ENCODE measurements around the gene ACADVL. TPM values are rescaled to one million over a fixed set of nuclear protein-coding genes. Genes with fewer than 3 reads are reported as not detected.
A peak's percentile ranks its signal among the peaks of the same experiment; 100 is the strongest.
"Not testable (repeated sequence)": the region's sequence is repeated elsewhere in the genome, so short reads cannot be mapped to it uniquely, and the experiment has no call there.

ACADVL gene
- 321 TPM for total RNA-seq

DNA sequence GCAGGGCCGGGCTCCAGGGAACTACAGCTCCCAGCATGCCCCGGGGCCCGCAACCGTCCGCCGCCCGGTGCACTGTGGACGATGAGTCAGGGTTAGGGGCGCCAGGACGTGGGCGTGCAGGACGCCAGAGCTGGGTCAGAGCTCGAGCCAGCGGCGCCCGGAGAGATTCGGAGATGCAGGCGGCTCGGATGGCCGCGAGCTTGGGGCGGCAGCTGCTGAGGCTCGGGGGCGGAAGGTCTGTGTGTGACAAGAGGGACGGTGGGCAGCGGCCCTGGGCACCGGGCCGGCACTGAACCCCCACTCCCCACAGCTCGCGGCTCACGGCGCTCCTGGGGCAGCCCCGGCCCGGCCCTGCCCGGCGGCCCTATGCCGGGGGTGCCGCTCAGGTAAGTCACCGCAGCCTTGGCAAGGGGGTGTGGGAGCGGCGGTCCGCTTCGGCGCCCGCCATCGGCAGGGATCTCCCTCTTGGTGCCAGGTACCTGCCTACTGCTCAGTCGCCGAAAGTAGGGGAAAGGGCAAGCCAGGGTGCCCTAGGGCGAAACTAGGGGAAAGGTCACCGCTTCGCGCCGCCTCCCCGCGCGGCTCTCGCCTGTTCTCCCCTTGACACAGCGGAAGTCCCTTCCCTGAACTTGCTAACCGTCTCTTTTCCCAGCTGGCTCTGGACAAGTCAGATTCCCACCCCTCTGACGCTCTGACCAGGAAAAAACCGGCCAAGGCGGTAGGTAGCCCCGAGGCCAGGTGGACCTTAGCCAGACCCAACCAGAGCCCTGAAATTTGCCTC is at the start of gene ACADVL, which contains the start of gene DLG4:
Gene ACADVL (plus strand): TSS at position 127 of the 781 bp plus-strand sequence. CDS start 47 bp downstream, at position 174.
Gene DLG4 (minus strand): TSS at position 25 of the 781 bp plus-strand sequence.
- intact Hi-C loops (cut with DNase I) = no loop called here
- DNase-seq (ENCODE audit: low spot score) (peak; percentile 95), ATAC-seq (peak; percentile 85)

DNA sequence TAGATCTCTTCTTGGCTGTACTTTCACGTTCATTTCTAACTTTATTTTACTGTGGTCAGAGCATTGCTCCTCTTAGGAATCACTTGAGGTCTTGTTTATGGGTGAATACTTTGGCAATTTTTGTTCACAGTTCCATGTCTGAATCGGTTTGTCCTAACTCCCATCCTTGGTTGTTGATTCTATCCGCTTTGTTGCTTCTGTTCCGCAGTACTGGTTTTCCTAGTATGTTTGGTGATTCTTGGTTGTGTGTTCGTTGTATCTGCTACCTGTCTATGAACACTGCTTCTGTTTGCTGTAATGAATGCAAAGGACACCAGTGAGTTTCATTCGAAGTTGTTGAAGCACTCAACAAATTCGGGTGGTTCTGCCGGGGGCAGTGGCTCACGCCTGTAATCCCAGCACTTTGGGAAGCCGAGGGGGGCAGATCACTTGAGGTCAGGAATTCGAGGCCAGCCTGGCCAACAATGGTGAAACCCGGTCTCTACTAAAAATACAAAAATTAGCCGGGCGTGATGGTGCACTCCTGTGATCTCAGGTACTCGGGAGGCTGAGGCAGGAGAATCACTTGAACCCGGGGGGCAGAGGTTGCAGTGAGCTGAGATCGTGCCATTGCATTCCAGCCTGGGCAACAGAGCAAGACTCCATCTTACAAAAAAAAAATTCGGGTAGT is 47.1 kb upstream of the ACADVL start:
- ATAC-seq; DNase-seq (ENCODE audit: low spot score); intact Hi-C loops (cut with DNase I): not testable (repeated sequence)

DNA sequence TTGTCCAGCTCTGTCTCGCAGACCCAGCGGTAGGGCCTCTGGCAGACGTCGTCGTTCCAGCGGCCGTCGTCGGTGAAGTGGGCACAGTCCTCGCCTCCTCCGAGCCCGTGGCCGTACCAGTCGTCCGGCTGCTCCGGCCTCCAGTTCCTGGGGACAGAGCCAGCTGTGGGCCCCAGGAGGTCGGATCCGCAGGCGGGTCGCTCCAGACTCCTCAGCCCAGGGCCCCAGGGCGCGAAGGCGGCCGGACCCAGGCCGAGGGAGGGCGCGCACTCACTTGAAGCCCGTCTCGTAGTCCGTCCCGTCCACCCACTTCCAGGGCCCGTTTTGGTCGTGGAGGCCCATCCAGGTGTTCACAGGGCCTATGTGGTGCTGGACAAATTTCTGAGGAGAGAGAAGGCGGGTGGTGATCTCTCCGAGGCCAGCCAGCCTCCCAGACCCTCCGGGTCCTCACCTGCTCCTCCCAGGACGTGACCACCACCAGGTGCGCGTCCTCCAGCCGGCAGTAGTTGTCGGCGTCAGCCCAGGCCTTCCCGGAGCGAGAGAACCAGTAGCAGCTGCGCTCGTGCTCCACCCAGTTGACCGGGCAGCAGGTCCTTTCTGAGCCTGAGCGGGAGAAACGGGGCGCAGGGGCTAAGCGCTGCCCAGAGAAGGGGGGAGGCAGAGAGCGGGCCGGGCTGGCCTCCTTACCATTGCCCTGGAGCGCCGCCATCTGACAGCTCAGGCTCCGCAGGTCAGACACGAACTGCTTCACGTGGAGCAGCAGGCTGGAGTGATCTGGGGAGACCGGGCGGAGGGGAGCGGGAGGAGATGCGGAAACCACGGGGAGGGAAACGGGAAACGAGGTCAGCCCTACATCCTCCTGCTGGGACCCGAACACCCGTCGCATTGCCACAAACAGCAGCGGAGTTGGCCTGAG is 45.8 kb upstream of the ACADVL start:
- ATAC-seq (peak; percentile 44), DNase-seq (ENCODE audit: low spot score) (peak; percentile 77)
- intact Hi-C loops (cut with DNase I) = no loop called here

DNA sequence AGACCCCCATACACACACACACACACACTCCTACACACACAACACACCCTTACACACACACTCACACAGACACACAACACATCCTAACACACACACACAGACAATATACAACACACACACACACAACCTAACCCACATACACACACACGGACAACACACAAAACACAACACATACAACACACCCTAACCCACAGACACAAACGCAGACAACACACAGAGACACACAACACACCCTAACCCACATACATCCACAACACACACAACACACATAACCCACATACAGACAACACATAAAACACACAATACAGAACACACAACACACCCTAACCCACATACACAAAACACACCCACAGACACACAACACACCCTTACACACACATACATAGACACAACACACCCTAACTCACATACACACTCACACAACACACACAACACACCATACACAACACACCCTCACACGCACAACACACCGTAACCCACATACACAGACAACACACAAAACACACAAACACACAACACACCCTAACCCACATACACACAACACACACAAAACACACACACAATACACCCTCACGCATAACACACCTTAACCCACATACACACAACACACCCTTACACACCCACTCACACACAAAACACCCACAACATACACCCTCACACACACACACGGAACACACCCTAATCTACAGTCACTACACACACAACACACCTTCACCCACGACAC is 45.0 kb upstream of the ACADVL start:
- ATAC-seq (no peak), DNase-seq (ENCODE audit: low spot score) (peak; percentile 3)
- intact Hi-C loops (cut with DNase I) = no loop called here

DNA sequence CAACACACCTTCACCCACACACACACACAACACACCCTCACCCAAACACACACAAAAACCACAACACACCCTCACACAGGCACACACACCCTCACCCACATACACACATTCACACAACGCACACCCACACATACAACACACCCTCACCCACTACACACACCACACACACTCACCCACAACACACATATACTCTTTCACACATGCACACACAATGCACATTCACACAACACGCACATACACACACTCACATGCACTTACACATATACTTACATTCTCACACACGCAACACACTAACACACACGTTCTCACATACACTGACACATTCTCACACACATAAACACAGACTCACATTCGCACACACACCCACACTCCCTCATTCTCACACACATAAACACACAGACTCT is 44.4 kb upstream of the ACADVL start:
- DNase-seq (ENCODE audit: low spot score) (peak; percentile 14), ATAC-seq (no peak)
- intact Hi-C loops (cut with DNase I) = no loop called here

DNA sequence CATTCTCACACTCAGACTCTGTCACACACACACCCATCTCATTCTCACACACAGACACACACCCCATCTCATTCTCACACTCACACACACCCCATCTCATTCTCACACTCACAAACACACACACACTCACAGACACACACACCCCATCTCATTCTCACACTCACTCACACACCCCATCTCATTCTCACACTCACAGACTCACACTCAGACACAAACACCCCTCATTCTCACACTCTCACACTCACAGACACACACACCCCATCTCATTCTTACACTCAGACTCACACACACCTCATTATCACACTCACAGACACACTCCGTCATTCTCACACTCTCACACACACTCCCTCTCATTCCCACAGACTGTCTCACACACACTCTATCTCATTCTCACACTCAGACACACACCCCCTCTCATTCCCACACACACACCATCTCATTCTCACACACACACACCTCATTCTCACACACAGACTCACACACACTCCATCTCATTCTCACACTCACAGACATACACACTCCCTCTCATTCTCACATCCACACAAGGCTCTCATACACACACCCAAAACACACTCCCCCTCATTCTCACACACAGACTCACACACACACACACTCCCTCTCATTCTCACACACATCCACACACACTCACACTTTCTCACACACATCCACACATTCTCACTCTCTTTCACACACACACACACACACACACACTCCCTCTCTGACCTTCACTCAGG is 43.5 kb upstream of the ACADVL start:
- no peak for ATAC-seq
- DNase-seq (ENCODE audit: low spot score) = no peak
- intact Hi-C loops (cut with DNase I) = no loop called here

DNA sequence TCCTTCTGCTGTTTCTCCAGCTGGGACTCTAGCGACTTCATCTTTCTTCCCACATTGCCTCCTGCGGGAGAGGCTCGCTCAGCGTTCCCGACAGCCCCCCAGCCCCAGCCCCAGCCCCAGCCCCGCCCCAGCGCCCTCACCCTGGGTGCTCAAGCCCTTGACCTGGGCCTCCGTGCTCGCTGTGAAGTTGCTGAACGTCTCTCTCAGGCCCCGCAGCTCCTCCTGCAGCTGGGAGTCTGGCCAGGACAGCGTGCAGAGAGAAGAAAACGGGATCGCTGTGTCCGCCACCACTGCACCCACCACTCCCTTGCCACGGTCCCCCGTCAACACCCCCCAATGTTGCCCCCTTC is 42.9 kb upstream of the ACADVL start:
- DNase-seq (ENCODE audit: low spot score) = peak; percentile 42
- peak; percentile 18 for ATAC-seq

DNA sequence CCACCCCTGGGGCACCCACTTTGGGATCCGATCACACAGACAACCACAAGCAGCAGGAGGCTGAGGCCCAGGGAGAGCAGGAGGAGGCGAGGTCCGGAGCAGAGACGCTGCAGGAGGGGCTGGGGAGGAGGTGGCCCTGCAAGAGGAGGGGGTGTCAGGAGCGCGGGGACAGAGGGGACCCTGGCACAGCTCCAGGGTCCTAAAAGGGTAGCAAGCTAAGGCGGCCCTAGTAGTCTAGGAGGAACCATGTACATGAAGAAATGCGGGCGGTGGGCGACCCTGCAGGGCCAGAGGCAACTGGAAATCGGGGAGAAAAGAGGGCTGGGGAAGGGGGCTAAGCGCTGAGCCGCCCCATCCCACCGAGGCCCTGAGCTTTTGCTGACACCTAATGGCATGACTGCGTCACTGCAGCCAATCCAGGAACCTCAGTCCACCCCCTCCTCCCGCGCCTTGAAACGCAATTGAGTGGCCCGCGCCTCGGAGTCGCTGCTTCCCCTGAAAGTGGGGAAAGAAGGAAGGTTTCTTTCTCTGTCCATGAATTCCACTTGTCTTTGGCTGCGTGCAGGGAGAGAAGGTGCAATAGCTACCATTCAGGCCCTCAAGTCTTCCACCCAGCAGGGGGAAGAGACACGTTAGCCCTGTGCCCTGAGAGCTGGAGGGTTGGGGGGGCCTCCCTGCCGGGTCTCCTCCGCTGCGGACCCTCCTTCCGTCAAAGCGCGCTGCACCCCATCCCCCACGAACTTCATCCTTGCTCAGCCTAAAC is 42.4 kb upstream of the ACADVL start:
- intact Hi-C loops (cut with DNase I) = no loop called here
- ATAC-seq = peak; percentile 86
- DNase-seq (ENCODE audit: low spot score) = peak; percentile 79

More for the DNA sequence above, 42.9 kb upstream of the ACADVL start:
- intact Hi-C loops (cut with DNase I) = no loop called here

DNA sequence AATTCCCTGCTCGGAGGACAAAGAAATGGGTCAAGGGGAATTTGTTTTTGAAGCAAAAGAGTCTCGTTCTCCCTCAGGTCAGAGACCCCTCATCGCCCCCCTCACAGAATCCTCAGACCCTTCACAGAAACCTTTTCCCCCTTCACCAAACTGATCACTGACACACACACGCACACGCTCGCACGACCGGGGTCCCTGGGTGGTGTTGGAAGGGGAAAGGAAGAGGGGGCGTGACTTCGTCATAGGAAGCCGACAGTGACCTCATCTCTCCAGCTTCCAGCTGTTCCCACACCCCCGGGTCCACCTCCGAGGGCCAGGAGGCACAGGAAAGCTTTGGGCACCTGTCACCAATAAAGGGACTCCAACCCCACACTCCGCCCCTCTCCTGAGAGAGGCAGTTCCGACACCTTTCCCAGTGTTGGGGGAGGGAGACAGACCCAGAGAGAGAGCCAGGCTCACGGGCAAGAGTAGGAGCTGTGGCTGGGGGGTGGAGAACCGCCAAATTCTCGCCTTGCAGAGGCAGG is 41.7 kb upstream of the ACADVL start:
- intact Hi-C loops (cut with DNase I) = no loop called here
- DNase-seq (ENCODE audit: low spot score) (no peak), ATAC-seq (peak; percentile 6)

DNA sequence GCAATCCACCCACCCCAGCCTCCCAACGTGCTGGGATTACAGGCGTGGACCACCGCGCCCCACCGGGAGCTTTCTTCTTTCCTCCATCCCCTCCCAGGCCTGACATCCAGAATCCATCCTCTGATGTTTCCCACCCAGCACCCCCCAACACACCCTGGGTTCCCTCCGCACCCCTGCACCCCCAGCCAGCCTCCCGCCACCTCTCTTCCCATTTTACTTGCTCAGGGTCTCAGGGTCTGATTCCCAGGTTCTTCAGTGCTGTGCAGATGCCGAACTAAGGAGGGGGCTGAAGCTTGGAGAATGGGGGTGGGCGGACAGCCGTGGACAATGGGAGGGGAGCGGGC is 40.8 kb upstream of the ACADVL start:
- DNase-seq (ENCODE audit: low spot score) (no peak), ATAC-seq (no peak)
- intact Hi-C loops (cut with DNase I) = no loop called here

DNA sequence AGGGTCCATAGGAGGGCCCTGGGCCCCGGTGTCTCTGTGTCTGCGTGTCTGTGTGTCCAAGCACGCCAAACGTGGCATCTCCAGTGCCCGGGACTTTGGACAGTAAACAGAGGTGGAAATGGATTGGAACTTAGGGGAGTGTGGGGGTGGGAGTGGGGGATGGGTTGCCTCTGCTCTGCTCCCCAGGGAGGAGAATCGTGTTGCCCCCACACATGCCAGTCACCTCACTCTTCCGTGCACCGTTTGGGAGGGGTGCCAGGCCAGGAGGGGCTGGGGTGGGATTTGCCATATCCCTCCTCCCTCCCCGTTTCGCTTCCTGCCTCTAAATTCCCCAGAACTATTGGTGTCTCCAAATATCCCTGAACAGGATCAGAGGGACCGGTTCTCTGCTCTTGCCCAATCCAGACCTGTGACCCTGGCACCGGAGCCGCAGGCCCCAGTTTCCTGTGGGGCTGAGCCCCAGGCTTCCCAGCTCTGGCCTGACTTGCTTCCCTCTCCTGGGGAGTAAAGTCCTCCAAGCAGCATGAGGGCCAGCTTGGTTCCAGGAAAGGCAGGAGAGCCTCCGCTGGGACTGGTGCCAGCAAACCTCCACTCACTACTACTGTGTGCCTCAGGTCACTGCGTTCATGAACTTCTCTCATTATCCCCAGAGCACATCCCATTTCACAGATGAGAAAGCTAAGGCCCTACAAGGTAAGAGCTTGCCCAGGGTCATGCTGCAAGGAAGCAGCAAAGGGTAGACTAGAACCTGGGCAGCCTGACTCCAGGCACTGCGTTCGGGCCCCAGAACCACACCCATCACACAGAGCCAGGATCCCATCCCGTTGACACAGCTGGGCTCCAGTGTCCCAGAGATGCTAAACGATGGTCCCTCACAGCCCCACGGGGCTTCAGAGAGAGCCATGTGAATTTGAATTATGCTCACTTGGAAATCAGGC is 40.2 kb upstream of the ACADVL start, which contains the start of gene ASGR1:
Gene ASGR1 (minus strand): TSS at position 54 of the 938 bp plus-strand sequence. CDS start 807 bp downstream, outside the sequence.
- no peak for ATAC-seq
- intact Hi-C loops (cut with DNase I) = no loop called here
- DNase-seq (ENCODE audit: low spot score) = peak; percentile 42

DNA sequence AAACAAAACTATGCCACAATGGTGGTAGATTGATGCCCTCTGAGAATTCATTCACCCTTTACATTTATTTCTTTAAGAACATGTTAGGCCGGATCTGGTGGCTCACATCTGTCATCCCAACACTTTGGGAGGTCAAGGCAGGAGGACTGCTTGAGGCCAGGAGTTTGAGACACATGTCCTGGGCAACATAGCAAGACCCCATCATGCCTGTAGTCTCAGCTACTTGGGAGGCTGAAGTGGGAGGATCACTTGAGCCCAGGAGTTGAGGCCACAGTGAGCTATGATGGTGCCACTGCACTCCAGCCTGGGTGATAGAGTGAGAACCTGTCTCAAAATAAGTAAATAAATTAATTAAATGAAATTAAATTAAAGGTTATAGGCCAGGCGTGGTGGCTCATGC is 37.6 kb upstream of the ACADVL start:
- DNase-seq (ENCODE audit: low spot score); ATAC-seq; intact Hi-C loops (cut with DNase I): not testable (repeated sequence)

DNA sequence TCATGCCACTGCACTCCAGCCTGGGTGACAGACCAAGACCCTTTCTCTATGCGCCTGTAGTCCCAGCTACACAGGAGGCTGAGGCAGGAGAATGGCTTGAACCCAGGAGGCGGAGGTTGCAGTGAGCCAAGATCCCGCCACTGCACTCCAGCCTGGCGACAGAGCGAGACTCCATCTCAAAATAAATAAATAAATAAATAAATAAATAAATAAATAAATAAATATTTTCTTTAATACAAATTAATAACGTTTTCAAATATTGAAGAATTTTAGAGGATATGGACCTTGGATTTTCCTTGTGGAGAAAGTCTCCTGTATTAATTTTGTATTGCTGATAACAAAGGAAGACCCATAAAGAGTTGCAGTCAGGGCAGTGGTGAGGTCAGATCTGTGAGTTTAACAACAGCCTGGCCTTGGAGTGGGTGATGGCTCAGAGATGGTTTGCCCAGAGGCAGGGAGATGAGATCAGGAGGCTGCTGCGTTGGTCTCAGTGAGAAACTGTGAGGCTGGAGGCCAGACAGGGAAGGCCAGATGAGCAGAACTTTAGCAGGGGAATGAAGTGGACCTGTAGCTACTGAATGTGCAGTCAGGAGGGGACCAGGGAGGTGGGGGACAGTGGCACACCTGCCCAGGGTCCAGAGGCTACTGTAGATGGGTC is 36.2 kb upstream of the ACADVL start:
- DNase-seq (ENCODE audit: low spot score) = no peak
- ATAC-seq = no peak
- intact Hi-C loops (cut with DNase I) = no loop called here

DNA sequence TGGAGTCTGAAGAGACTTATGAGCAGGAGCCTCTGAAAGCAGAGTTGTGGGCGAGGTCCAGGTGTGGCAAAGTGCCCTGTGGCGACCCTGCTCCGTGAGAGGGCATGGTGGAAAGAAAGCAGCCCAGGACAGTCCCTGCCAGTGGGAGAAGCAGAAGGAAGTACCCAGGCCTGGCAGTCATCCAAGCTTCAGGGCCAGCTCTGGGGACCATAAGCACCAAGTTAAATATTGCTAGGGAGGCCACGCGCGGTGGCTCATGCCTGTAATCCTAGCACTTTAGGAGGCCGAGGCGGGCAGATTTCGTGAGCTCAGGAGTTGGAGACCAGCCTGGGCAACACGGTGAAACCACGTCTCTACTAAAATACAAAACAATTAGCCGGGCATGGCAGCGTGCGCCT is 35.6 kb upstream of the ACADVL start:
- ATAC-seq = peak; percentile 28
- intact Hi-C loops (cut with DNase I) = no loop called here
- no peak for DNase-seq (ENCODE audit: low spot score)

DNA sequence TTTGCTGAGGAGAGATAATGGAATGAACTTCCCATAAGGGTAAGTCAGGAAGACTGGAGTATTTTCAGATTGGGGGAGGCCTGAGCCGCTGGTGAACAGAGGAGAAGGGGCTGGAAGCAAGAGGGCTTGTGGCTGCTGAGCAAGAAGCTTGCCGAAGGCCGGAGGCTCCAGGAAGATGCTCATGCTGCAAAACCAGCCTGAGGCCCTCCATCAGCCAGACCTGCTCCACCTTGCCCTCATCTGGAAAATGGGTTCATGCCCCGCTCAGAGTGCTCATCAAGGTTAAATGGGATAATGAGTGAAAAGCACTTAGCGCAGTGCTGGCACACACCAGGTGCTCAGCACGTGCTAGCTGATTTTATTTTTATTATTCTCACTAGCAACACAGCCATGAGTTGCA is 35.1 kb upstream of the ACADVL start:
- DNase-seq (ENCODE audit: low spot score) = no peak
- intact Hi-C loops (cut with DNase I) = no loop called here
- ATAC-seq = no peak

DNA sequence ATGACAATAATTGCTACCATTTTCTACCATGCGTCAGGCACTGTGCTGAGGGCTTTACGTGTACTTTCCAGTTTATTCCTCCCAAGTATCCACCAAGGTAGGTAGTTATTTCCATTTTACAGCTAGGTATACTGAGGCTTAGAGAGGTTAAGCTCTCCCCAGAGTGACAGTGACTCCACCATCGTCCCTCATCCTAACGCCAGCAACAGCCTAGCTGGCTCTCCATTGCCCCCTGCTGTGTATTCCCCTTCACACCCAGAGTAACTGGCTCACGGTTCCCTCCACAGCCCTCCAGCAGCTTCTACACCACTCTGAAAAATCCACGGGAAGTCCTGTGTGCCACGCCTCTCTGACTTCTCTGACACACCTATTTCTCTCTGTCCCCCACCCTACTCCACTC is 33.5 kb upstream of the ACADVL start:
- intact Hi-C loops (cut with DNase I) = no loop called here
- DNase-seq (ENCODE audit: low spot score) (no peak), ATAC-seq (no peak)

Data from sciatic nerve (tissue), 2 donors.